AG09319 (cell line): ENCODE results near the gene DNAJC4.

Experiments used
- DNase-seq: peaks from one replicate; pipeline ENCODE4 v3.0.0-alpha.2; 2010; ENCODE audit warnings: low read depth; ENCODE audit errors: extremely low read depth
- CTCF ChIP-seq: IDR thresholded peaks from 2 replicates; pipeline ENCODE4 v1.5.1; 2011; ENCODE audit warnings: low read depth, mild to moderate bottlenecking, inconsistent platforms, low read length, moderate library complexity

The DNAJC4 gene

GRCh38 chr11:64209563-64209843, 20.8 kb upstream of the DNAJC4 start:
- TF ChIP-seq CTCF = no peak
- no peak for DNase-seq

- no peak for TF ChIP-seq CTCF
- DNase-seq = no peak
Observed at GRCh38 chr11:64210301-64211020, 19.9 kb upstream of the DNAJC4 start.

GRCh38 chr11:64211181-64211872, 19.0 kb upstream of the DNAJC4 start:
- no peak for TF ChIP-seq CTCF
- DNase-seq = no peak

- DNase-seq = no peak
- TF ChIP-seq CTCF = no peak
Observed at GRCh38 chr11:64216879-64217278, 13.5 kb upstream of the DNAJC4 start.

- no peak for TF ChIP-seq CTCF
- DNase-seq = no peak
Observed at GRCh38 chr11:64218628-64219353, 11.6 kb upstream of the DNAJC4 start.

- DNase-seq = no peak
- no peak for TF ChIP-seq CTCF
Observed at GRCh38 chr11:64219354-64219684, 11.0 kb upstream of the DNAJC4 start.

- TF ChIP-seq CTCF = no peak
- DNase-seq = no peak
Observed at GRCh38 chr11:64219755-64220154, 10.6 kb upstream of the DNAJC4 start.
